Activated naive CD4-positive, alpha-beta T cell treated with anti-CD3 and anti-CD28 coated beads, Interleukin-2, amount 50 U/mL, for 72 hours (primary cell): ENCODE data around the gene HAS3. TPM values are rescaled to one million over a fixed set of nuclear protein-coding genes. Genes with fewer than 3 reads are reported as not detected.
"Not testable (repeated sequence)": the region's sequence is repeated elsewhere in the genome, so short reads cannot be mapped to it uniquely, and the experiment has no call there.

ENCODE experiments used
- ATAC-seq, 2 donors: fragments of 150-1000 bp; cut with Tn5 transposase; 2 replicates each; pipeline ENCODE4 v1.10.0; 2021; ENCODE audit warnings: mild to moderate bottlenecking in 2 of 2, moderate library complexity in 2 of 2
- DNase-seq, 2 donors: peaks; one replicate each; pipeline ENCODE4 v3.0.0; 2021 to 2022; ENCODE audit warnings: low spot score in 2 of 2
- H3K27ac Mint-ChIP-seq, 2 donors: one replicate each; pipeline ENCODE4 v1.8.0; 2022; ENCODE audit warnings: mild to moderate bottlenecking in 2 of 2, mixed read lengths in 2 of 2
- H3K36me3 Mint-ChIP-seq, 2 donors: one replicate each; pipeline ENCODE4 v1.8.0; 2022; ENCODE audit warnings: mixed read lengths in 2 of 2
- H3K9me3 Mint-ChIP-seq, 2 donors: one replicate each; pipeline ENCODE4 v1.8.0; 2022; ENCODE audit warnings: mixed read lengths in 2 of 2
- total RNA-seq, 2 donors: library from RNA; stranded (reverse); gene quantifications; one replicate each; pipeline ENCODE4 v1.2.3, GENCODE V29; 2022

HAS3 gene
- total RNA-seq, 2 donors from 2014 or later: 0.31 to 0.61 TPM

DNA sequence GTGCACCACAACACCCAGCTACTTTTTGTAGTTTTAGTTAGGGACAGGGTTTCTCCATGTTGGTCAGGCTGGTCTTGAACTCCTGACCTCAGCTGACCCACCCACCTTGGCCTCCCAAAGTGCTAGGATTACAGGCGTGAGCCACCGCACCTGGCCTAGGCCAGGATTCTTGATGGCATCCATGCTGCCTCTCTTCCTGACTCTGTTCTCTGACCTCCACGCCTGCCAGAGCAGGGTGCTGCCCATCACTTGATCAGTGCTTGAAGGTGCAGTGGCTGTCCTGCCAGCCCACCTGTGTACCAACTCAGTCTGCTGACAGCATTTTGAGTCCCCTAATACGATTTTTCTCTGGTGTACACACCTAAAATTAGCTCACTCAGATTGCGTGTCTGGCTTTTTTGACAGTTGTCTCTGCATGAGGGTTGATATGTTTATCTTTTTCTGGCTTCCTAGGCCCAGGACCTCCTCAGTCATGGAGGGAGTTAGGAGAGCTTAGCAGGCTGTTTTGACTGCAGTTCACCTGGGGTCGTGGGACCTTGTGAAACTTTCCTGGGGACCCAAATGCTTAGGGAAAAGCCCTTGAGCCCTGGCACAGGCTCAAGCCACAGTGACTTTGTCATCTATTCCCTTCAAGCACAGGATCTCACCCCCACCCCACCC is 5.9 kb downstream of the HAS3 start:
- Mint-ChIP-seq H3K36me3 (peaks cover 0 to 7% of the 10 kb centered on the region in 2 donors), H3K27ac (peak overlapping the region in 1 of 2 donors; percentile 17), H3K9me3 (no peaks in the 10 kb centered on the region)
- ATAC-seq (no peak), DNase-seq (no peak)

DNA sequence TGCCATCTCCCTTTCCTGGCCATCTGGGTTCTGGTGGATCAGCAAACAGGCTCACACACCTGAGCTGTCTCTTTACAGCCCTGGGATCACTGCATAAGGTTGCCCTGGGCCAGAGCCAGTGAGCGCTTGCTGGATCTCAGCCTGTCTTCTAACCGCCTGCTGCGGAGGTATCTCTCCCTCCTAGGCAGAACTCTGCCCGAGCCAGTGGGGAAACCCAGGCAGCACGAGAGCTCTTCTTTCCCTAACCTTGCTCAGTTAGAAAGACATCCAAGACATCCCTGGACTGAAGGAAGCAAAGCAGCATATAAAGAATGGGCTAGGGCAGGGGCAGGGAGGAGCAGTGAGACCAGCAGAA is 6.4 kb downstream of the HAS3 start:
- Mint-ChIP-seq H3K36me3 (peaks cover 0 to 7% of the 10 kb centered on the region in 2 donors), H3K27ac (peak overlapping the region in 1 of 2 donors; percentile 17), H3K9me3 (no peaks in the 10 kb centered on the region)
- DNase-seq: no peak
- ATAC-seq: no peak

DNA sequence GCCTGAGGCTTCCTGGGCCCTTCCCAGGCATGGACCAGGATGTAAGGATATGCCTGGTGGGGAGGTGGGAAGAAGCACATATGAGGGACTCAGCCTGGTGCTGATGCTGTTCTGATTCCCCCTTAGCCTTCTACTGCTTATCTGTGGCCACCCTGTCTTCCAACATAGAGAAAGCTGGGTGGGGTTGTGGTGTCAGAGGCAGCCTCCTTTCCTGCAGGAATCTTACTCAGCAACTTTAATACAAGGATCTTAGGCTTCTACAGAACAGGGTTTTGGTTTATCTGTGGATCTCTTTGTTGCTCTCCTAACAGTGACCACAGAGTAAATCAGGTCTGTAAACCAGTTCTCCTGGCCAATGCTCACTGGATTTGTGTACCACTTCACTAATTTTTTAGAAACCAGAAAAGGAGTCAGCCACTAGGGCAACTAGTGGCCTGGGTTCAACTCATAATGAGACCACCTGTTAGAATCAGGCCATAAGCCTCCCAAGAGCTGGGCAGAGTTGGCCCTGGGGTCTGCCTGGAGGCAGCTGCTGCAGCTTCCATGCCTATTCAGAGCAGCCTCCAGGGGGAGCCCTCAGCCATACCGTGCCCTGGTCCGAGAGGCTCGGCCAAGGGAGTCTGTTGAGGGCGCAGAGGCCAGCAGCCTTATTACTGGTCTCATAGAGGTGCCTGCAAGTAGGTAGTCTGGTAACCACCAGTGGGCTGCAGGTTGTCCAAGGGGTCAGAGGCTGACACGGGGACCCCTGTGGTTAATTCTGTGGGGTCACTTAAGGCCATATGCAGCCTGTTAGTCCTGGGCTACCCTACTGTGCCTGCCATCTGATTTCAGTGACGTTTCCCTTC is 7.1 kb downstream of the HAS3 start:
- Mint-ChIP-seq H3K9me3 (no peaks in the 10 kb centered on the region), H3K27ac (peak overlapping the region in 1 of 2 donors; percentile 17), H3K36me3 (peaks cover under 1 to 7% of the 10 kb centered on the region in 2 donors)
- peak; percentile 79 to 81 for ATAC-seq
- DNase-seq: peak in 1 of 2 donors; percentile 60

- H3K9me3 Mint-ChIP-seq: no peaks in the 10 kb centered on the region
- H3K36me3 Mint-ChIP-seq: peaks cover 8 to 10% of the 10 kb centered on the region in 2 donors
- DNase-seq (no peak), ATAC-seq (peak in 1 of 2 donors; percentile 33)
- no peak overlapping the region for H3K27ac Mint-ChIP-seq
Measured at GRCh38 chr16:69113216-69113615, 7.8 kb downstream of the HAS3 start.

GRCh38 chr16:69114346-69114975 is 9.0 kb downstream of the HAS3 start:
- Mint-ChIP-seq H3K9me3 (no peaks in the 10 kb centered on the region), H3K36me3 (peaks cover 9 to 11% of the 10 kb centered on the region in 2 donors), H3K27ac (no peak overlapping the region)
- no peak for ATAC-seq
- DNase-seq: no peak

- Mint-ChIP-seq H3K9me3 (no peaks in the 10 kb centered on the region), H3K27ac (no peak overlapping the region), H3K36me3 (peaks cover 5 to 11% of the 10 kb centered on the region in 2 donors)
- ATAC-seq (no peak), DNase-seq (no peak)
Measured at GRCh38 chr16:69114976-69115355, 9.5 kb downstream of the HAS3 start.

DNA sequence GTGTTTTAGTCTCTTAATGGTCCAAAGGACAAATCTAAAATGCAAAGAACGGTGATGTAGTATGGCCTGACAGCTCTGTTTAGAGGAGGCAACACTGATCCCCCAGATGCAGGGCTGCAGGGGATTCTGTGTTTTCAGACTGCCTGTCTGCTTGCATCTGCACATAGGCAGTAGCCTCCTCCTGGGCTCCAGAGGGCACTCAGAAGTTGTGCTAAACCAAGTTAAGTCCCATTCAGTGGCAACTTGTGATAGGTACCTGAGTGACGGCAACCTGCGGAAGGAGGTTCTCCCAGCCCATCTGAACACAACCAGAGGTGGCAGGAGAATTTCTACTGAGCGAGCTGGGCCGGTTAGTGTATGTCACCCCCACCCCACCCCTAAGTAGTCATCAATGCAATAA is 9.9 kb downstream of the HAS3 start:
- Mint-ChIP-seq H3K36me3 (peaks cover 5 to 12% of the 10 kb centered on the region in 2 donors), H3K9me3 (no peaks in the 10 kb centered on the region), H3K27ac (no peak overlapping the region)
- ATAC-seq (no peak), DNase-seq (no peak)

DNA sequence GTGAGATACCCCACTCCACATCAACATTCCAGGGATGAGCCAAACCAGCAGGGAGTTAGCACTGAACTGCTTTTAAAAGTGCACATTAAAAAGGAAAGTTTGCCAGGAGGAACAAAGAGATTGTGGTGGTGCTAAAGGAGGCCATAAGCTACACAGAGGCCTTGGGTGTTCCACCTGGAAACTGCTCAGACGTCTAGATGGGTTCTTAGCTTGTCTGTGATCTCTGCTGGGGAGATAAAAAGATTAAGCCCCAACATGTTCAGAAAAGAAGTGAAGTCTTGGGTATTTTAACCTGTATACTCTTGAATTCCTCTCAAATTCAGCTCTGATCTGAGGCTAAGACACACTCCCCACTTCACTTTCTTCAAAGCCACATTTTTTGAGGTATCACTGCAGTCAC is 10.4 kb downstream of the HAS3 start:
- H3K27ac Mint-ChIP-seq: no peak overlapping the region

DNA sequence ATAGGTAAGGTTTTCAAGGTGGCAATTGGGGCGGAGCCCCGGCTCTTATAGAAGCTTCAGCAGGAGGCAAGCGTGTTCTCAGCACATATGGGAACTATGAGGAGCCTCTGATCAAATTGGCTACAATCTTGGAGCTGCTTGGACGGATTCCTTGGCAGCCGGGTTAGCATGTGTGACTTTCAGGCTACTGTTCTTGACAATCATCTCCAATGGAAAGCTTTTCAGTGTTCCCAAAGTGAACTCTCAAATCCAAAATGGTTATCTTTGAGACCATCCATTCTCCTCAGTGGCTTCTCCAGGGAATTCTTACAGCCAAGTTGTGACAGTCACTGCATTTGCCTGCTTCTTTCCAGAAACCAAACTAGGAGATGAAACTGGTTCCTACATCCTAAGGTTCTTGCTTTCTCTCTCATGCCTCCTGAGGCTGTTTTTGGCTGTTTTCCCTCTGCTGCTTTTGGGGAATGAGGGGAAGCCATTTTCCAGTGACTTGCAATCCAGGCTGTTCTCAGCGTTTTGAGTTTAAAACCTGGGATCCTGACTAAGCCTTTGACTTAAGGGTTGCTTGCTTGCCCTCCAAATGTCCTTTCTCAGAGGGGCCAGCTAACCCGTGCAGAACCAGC is 10.9 kb downstream of the HAS3 start:
- no peak overlapping the region for H3K27ac Mint-ChIP-seq
- H3K36me3 Mint-ChIP-seq: peaks cover 5 to 22% of the 10 kb centered on the region in 2 donors
- ATAC-seq (no peak), DNase-seq (no peak)
- no peaks in the 10 kb centered on the region for H3K9me3 Mint-ChIP-seq

More for the DNA sequence above, 10.4 kb downstream of the HAS3 start:
- DNase-seq (no peak), ATAC-seq (no peak)
- H3K36me3 Mint-ChIP-seq: peaks cover 5 to 17% of the 10 kb centered on the region in 2 donors
- H3K9me3 Mint-ChIP-seq: no peaks in the 10 kb centered on the region

GRCh38 chr16:69116906-69117305 is 11.5 kb downstream of the HAS3 start:
- H3K36me3 Mint-ChIP-seq: peaks cover 5 to 22% of the 10 kb centered on the region in 2 donors

DNA sequence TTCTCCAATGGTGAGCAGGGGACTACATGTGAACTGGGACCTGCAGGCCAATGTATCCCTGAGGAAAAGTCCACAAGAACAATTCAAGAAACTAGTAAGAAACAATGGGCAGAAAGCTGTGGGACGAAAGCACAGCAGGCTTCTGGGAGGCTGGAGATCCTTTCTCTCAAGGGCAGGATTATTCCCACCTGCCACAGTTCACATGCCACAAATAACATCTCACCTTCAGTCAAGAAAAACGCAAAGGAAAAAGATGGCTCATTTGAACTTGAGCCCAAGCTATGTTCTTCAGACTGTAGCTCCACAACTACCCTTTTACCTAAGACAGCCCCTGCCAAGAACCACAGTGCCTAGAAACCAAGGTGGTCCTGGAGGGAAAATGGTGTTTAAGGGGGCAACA is 13.0 kb downstream of the HAS3 start:
- DNase-seq (no peak), ATAC-seq (no peak)
- Mint-ChIP-seq H3K9me3 (no peaks in the 10 kb centered on the region), H3K27ac (no peak overlapping the region), H3K36me3 (peaks cover 5 to 22% of the 10 kb centered on the region in 2 donors)

More at GRCh38 chr16:69116906-69117305, 11.5 kb downstream of the HAS3 start:
- H3K27ac Mint-ChIP-seq: no peak overlapping the region
- no peak for DNase-seq
- no peak for ATAC-seq
- H3K9me3 Mint-ChIP-seq: no peaks in the 10 kb centered on the region

DNA sequence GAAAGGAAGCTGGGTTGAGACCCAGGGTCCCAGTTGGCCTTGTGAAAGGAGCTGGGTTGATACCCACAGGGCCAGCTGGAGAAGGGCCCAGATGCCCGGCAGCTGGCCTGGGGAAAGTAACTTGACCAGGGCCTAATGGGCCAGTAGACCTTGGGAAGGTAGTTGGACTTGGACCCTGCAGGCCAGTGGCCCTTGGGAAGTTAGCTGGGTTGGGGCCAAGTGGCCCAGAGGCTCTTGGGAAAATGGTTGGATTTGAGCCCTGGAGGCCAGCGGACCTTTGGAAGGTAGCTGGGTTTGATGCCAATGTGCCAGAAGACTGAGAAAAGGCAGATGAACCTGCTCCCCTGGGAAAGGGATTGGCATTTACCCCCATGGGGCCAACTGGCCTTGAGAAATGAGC is 13.5 kb downstream of the HAS3 start:
- Mint-ChIP-seq H3K36me3 (peaks cover 5 to 22% of the 10 kb centered on the region in 2 donors), H3K27ac (no peak overlapping the region), H3K9me3 (no peaks in the 10 kb centered on the region)
- no peak for ATAC-seq
- no peak for DNase-seq

GRCh38 chr16:69119536-69119935 is 14.1 kb downstream of the HAS3 start:
- Mint-ChIP-seq H3K36me3 (peaks cover 5 to 22% of the 10 kb centered on the region in 2 donors), H3K27ac (no peak overlapping the region), H3K9me3 (no peaks in the 10 kb centered on the region)
- ATAC-seq (no peak), DNase-seq (no peak)

DNA sequence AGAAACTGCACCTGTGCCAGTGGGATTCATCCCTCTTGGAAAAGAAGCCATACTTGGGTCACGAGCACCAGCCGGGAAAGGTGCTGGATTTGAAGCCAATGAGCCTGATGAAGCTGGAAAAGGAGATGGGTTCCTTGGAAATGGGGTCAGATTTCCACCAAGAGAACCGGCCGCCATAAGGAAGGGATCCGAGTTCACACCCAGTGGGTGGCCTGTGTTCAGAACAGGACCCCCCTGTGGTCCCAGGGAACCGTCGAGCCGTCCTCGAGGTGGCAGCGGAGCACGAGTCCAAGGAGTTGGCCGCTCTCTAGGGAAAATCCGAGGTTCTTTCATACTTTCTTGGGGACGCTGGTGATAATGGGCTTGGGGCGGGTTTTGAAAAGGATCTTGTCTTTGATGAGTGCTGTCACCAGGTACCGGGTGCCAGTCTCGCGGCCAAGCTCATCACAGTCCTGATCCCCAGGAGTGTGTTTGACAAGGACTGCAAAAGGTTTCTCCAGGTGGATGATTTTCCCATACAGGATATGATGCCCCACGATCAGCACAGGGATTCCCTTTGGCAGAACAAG is 14.7 kb downstream of the HAS3 start:
- no peak overlapping the region for H3K27ac Mint-ChIP-seq
- ATAC-seq (no peak), DNase-seq (no peak)
- no peaks in the 10 kb centered on the region for H3K9me3 Mint-ChIP-seq
- H3K36me3 Mint-ChIP-seq: peaks cover 5 to 22% of the 10 kb centered on the region in 2 donors

- Mint-ChIP-seq H3K9me3 (no peaks in the 10 kb centered on the region), H3K36me3 (peaks cover 0 to 16% of the 10 kb centered on the region in 2 donors), H3K27ac (no peak overlapping the region)
- ATAC-seq: peak; percentile 47 to 67
- DNase-seq: peak in 1 of 2 donors; percentile 53
Measured at GRCh38 chr16:69123910-69124309, 18.5 kb downstream of the HAS3 start.

GRCh38 chr16:69124406-69124805 is 19.0 kb downstream of the HAS3 start:
- not testable (repeated sequence) for H3K27ac Mint-ChIP-seq, ATAC-seq, DNase-seq, H3K9me3 Mint-ChIP-seq
- H3K36me3 Mint-ChIP-seq: peaks cover 0 to 16% of the 10 kb centered on the region in 2 donors
